ENCODE measurements around the gene ZSCAN20.

ZSCAN20 gene

GRCh38 chr1:33472269-33472980 is at the start of gene ZSCAN20:
Gene ZSCAN20, plus strand, starts transcription at chr1:33472645. Its CDS starts 6,644 bp downstream, at chr1:33479289.
- FAIRE-seq, result no peak

GRCh38 chr1:33424205-33424604 is 48.2 kb upstream of the ZSCAN20 start:
- FAIRE-seq, result no peak

DNA sequence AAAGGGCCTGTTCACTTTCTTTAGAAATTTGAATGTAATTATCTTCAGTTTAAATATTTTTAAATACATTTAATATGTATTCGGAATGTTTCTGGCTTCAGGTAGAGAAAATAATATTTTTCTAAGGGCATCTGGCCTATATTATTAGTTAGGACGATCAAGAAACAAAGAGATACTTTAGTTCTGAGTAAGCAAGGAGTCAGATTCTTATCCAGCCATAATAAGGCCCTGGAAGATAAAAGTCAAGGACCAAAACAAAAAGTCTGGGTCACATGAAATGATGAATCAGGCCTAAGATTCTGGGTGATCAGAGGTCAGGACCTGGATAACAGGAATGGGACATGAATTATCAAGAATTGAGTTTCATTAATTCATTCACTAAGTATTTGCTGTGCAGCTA is 47.8 kb upstream of the ZSCAN20 start:
- FAIRE-seq, result no peak

DNA sequence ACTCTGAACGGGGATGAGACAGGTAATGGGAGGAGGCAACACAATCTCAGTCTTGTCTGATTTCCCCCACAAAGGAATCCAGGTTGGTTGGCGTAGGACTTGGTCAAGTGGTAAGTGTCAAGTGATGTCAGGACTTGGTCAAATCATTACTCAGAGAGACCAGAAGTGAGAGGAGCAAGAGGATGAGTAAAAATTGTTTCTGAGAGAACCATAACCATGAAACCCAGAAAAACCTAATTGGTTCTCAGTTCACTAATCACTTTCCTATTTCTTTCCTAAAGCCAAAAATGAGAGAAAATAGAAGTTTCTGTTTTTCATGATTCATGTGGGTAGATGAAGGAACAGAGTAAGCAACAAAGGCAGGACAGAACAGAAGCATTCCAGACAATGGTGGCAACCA is 46.5 kb upstream of the ZSCAN20 start:
- no peak for FAIRE-seq

DNA sequence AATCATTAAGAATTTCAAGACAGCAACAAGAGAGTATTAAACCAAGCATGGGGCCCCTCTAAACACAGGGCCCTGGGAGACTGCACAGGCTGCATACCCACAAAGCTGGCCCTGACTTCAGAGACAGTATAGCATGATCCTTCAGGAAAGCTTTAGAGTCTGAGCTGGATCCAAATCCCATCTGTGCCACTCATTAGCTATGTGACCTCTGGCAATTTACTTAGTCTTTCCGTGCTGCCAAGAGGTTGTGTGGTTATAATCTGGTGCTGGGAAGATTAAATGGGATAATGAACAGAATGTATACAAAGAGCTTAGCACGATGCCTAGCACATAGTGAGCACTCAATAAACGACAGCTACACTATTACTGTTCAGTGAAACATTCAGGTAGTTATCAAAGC is 45.5 kb upstream of the ZSCAN20 start:
- FAIRE-seq, result no peak

DNA sequence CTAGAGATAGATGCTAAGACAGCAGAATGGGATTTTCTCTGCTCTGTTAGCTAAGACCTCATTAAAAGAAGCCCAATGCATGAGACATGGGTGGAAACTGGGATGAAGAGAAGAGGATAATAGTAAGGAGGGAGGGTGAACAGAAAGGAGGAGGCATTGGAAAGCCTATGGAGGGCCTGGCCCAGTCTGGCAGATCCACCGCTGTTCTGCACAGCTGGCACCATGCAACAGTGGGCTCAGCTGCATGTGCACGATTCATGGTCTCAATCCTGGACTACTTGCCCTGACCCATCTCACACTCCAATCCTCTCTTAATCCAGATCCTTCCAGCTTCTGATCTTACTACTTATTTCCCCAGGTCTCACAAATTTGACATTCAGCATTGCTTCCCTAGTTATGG is 43.8 kb upstream of the ZSCAN20 start:
- FAIRE-seq, result no peak

DNA sequence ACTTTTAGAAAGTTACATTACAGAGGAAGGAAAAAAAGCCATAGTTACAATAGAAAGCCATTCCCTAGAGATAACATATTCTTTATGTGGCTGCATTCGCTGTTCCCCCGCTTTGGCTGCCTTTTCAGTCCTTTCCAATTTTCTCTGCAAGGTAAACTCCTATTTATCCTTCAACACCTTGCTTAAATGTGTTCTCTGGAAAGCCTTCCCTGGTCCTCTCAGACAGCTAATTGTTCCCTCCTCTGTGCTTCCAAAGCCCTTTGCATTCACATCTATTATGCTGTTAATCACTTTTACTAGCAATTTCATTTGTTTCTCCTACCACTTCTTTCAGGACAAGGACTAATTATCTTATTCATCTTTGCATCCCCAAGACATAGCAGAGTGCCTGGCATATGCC is 43.1 kb upstream of the ZSCAN20 start:
- no peak for FAIRE-seq

GRCh38 chr1:33429856-33430691 is 42.4 kb upstream of the ZSCAN20 start:
- no peak for FAIRE-seq

DNA sequence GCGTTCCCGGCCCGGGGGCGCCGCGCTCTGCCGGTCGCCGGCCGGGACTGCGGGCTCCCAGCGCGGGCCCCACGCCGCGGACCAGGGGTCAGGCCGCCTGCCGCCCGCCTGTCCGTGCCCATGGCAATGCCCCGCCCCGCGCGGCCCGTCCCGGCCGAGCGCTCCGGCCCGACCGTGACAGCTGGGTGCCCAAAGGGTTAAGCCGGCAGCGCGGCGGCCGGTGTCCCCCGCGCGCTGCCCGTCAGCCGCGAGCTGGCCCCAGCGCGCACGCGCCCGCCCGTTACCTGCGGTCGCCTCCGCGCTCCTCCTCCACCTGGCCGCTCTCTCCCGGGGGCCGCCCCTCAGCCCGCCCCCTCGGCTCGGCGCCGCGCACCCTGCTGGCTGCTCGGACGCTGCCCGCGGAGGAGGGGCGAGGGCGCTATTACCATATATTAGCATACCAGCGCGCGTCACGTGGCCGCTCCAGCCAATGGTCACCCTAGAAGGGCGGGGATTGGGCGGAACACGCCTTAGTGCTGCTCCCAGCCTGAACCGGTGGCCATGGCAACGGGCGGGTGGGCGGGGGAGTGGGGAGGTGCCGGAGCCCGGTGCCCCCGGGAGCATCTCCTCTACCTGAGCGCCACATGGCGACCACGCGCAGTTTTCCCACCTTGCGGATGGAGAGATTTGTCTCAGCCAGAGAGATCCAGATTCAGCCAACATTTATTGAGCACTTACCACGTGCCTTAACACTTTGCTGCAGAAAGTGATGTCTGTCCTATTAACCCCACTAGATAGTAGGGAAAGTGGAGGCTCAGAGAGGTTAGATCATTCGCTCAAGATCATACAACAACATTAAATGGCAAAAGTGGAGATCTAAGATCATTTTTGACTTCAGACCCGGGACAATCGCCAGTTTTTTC is 41.5 kb upstream of the ZSCAN20 start, which contains the start of gene PHC2:
TSS of gene PHC2 (minus strand) at position 404 of the 902 bp plus-strand sequence. CDS start 55,556 bp downstream, outside the sequence.
- no peak for FAIRE-seq

DNA sequence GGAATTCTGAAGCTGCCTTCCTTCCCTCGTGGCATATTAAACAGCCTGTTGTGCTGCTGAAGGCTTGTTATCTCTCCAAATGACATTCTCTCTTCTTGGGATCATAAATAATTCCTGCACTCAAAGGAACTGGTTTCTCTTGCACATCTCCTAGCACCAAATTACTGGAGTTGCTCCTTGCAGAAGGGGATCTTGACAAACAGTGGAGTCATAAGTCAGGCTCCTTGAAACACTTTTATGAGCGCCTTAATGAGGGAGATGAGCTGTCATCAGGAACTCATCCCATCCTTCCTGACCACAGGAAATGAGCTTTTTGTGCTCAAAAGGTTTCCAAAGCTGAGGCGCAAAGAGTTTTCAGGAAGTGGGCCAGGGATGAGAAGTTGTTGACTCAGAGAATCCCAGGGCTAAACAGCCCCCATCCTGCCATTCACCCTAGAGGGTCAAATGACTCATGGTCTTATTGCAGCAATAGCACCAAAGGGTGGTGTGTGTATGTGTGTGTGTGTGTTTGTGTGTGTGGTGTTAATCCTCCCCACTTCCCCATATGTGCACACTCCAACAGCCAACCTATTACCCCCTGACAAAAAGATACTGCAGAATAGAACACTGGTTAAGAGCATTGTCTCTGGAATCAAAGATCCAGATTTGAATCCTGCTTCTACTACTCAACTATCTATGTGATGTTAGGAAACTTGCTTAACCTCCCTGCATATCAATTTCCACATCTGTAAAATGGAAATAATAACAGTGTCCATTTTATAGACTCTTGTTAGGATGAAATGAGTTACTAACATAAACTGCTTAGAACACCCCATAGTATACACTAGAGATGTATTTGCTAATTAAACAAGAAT is 38.7 kb upstream of the ZSCAN20 start:
- FAIRE-seq, result no peak

DNA sequence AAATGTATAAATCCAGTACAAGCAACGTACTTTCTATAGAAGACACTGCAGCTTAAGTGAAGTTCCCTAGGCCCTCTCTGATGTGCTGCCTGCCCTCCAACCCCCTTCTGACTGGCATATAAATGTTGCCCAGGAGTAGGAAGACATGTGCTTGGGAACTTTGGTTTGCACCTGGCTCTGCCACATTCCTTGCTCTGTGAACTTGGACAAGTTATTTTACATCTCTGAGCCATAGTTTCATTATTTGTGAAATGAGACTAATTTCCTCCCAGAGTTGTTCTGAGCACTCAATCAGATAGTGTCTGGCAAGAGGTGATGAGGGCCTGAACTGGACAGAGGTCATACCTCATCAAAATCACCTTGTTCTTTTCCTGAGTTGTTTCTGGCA is 38.1 kb upstream of the ZSCAN20 start:
- no peak for FAIRE-seq

DNA sequence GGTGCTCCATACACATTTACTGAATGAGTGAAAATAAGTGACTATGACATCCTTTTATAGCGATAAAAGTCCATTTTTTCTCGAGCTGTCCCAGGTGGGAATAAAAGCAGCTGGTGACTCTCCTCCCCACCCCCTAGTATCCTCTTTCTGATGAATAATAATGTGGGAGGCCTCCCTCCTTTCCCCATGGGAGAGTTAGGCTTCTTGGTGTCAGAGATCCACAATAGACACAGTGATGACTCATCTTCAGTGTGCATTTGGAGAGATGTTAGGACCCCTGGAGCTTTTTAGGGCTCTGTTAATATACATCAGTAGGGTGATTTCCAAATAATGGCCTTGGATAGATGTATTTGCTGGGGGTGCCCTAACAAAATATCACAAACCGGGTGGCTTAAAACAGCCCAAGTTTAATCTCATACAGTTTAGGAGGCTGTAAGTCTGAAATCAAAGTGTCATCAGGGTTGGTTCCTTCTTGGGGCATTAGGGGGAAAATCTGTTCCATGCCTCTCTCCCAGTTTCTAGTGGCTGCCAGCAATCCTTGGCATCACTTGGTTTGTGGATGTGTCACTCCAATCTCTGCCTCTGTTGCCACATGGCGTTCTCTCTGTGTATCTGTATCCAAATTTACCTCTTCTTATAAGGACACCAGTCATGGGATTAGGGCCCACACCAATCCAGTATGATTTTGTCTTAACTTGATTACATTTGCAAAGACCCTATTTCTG is 37.2 kb upstream of the ZSCAN20 start:
- no peak for FAIRE-seq

GRCh38 chr1:33436557-33437285 is 35.7 kb upstream of the ZSCAN20 start:
- FAIRE-seq, result no peak

GRCh38 chr1:33438364-33439160 is 33.9 kb upstream of the ZSCAN20 start:
- FAIRE-seq, result no peak

GRCh38 chr1:33439662-33440061 is 32.8 kb upstream of the ZSCAN20 start:
- FAIRE-seq, result no peak

- no peak for FAIRE-seq
These were observed 31.2 kb upstream of the ZSCAN20 start for GRCh38 chr1:33441088-33441745.

DNA sequence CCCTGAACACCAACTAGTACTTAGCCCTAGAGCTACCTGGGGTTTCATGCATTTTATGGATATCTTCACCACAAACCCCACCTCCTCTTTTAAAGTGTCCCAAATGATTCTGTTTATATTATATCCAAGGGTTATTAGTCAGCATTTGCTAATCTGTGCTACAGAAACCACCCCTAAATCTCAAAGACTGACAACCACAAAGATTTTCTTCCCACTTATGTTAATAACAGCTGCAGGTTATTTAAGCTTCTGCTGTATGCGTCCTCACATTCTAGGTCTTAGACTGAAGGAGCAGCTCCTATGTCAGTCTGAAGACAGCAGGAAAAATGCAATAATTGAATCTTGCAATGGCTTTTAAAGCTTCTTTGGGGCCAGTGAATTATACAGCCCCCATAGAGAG is 30.3 kb upstream of the ZSCAN20 start:
- no peak for FAIRE-seq

DNA sequence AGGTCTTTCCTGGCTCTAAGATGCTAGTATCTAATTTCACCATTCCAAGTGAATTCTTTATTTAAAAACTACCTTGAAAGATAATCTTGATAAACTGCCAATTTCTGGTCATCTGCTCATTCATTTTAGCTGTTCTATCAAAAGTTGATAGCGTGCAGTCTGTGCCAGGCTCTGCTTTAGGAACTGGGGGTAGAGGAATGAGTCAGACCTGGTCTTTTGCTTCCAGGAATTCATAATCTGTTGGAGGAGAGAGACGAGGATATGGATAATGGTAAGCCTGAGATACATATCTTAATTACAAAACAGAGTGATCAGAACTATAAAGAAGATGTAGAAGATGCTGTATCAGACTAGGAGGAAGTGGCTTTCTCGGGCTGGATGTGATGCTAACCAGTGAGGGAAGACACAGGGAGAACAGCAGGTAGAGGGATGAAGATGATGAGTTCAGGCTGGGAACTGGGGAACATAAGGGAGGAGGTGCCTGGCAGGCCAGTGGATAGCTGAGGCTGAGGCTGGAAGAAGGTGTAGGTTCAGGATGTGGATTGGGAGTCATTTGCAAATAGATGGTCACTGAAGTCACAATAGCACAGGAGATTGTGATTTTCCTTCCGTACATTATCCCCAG is 29.3 kb upstream of the ZSCAN20 start:
- FAIRE-seq, result no peak

DNA sequence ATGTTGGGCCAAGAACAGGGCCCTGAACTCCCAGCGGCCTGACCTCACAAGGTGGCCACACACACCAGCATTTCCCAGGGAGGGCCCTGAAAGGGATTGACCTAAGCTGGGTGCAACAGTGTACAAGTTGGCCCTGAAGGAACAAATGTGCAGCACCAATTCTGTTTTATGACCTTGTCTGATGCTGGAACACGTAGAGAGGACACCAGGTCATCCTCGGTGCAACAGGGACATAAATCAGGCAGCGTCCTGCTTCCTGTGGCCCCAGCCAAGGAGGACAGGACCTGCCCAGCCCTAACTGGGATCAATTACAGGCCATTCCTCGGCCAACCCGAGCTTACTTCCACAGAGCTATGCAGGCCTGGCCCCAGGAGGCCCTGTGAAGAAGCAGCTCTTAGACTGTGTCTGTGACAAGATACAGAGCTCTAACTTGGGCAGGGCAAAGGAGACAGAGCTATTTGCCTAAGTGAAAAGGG is 28.7 kb upstream of the ZSCAN20 start:
- no peak for FAIRE-seq
